Measurements from ENCODE around the gene EIF1AD.
"Not testable (repeated sequence)": the region's sequence is repeated elsewhere in the genome, so short reads cannot be mapped to it uniquely, and the experiment has no call there.

EIF1AD gene

DNA sequence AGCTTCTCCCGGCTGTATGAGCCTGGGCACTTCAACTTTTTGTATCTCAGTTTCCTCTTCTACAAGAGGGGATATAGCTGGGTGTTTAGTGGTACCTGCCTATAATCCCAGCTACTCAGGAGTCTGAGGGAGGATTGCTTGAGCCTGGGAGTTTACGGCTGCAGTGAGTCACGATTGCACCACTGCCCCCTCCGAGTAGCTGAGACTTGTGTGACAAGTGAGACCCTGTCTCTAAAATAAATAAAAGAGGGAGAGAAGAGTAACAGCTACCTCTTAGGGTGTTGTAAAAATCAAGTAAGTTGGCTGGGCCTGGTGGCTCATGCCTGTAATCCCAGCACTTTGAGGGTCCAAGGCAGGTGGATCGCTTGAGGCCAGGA lies 34.4 kb upstream of the EIF1AD start:
- DNase-seq (ENCODE audit: low read depth), result no peak
- TF ChIP-seq, protein P1, sequence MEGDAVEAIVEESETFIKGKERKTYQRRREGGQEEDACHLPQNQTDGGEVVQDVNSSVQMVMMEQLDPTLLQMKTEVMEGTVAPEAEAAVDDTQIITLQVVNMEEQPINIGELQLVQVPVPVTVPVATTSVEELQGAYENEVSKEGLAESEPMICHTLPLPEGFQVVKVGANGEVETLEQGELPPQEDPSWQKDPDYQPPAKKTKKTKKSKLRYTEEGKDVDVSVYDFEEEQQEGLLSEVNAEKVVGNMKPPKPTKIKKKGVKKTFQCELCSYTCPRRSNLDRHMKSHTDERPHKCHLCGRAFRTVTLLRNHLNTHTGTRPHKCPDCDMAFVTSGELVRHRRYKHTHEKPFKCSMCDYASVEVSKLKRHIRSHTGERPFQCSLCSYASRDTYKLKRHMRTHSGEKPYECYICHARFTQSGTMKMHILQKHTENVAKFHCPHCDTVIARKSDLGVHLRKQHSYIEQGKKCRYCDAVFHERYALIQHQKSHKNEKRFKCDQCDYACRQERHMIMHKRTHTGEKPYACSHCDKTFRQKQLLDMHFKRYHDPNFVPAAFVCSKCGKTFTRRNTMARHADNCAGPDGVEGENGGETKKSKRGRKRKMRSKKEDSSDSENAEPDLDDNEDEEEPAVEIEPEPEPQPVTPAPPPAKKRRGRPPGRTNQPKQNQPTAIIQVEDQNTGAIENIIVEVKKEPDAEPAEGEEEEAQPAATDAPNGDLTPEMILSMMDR (IDR thresholded peaks at IDR 0.05; ENCODE audit: low read length, missing control alignments), result no peak
- no peak overlapping the region for H3K4me3 ChIP-seq (replicated peaks; ENCODE audit: low read depth, low read length)

DNA sequence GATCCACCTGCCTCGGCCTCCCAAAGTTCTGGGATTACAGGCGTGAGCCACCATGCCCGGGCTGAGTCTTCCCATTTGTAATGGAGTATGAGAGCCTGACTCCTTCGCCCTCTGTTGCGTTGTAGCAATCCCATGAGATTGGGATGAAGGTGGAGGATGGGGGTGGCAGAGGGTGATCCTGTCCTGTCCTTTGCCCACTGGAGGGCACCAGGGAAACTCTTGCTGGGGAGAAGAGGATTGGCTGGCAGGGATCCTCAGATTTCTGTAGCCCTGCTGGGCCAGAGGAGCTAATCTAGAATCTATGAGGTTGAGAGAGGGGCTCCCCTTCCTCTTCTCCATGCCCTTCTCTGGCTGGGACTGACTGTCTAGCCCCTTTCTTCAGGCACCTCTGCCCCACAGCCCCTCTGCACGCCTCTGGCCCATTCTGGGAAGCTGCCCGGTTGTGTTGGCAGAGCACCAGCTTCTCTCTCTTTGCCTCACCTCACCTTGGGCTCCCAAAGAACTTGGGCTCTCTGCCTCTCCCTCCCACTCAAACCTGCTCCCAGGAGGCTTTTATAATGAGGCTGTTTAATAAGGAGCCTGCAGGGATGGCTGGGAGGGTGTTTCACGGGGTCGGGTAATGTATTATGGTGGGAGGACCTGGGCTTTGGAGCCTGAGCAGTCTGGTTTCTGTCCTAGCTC lies 33.8 kb upstream of the EIF1AD start:
- TF ChIP-seq, protein P1 (IDR thresholded peaks at IDR 0.05; ENCODE audit: low read length, missing control alignments), result no peak
- H3K4me3 ChIP-seq (replicated peaks; ENCODE audit: low read depth, low read length), result no peak overlapping the region
- no peak for DNase-seq (ENCODE audit: low read depth)

DNA sequence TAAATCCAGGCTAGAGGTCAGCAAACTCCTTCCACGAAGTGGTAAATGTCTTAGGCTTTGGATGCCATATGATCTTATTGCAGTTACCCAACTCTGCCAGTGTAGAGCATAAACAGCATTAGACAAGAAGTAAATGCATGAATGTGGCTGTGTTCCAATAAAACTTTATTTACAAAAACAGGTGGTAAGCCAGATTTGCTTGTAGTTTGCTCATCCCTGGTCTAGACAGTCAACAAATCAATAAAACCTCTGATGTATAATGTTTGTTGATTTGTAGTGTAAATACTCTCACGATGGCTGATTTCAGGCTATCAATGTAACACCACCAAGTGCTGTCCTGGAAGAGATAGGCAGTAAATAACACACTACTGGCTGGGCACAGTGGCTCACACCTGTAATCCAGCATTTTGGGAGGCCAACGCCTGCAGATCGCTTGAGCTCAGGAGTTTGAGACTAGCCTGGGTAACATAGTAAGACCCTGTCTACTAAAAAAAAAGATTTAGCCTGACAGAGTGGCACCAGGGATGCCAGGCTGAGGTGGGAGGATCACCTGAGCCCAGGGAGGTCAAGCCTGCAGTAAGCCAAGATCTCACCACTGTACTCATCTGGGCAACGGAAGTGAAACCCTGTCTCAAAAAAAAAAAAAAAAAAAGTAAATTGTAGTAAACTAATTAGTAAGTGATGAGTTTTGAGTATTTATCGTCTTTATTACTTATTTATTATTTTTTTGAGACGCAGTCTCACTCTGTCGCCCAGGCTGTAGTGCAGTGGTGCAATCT lies 31.2 kb upstream of the EIF1AD start:
- TF ChIP-seq, protein P1 (IDR thresholded peaks at IDR 0.05; ENCODE audit: low read length, missing control alignments), result no peak
- no peak overlapping the region for H3K4me3 ChIP-seq (replicated peaks; ENCODE audit: low read depth, low read length)
- DNase-seq (ENCODE audit: low read depth), result no peak

DNA sequence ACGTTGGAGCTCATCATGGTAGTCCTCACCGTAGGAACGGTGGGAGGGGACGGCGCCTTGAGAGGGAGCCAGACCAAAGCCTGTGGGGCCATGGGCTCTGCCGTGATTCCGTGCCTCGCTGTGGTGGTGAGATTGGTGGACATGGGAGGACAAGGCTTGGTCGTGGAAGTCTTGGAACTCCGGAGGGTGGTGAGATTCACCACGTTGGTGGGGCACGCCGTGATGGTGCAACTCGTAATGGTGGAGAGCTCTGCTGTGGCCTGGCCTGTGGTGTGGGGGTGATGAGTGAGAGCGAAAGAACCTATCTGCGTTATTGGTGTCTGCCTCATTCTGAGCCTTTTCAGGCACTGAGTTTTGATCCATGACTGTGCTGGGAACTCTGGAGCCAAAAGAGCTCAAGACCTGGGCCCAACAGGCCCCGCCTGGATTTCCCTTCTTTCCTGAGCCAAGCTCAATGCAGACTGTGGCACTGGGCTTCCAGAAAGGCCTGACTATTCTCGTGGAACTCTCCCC lies 24.1 kb upstream of the EIF1AD start, which contains the start of gene CATSPER1:
Gene CATSPER1, minus strand, starts transcription at position 463 of the 513 bp plus-strand sequence. Its CDS starts 100 bp downstream, at position 363.
- TF ChIP-seq, protein P1 (IDR thresholded peaks at IDR 0.05; ENCODE audit: low read length, missing control alignments), result no peak
- DNase-seq (ENCODE audit: low read depth), result no peak
- H3K4me3 ChIP-seq (replicated peaks; ENCODE audit: low read depth, low read length), result no peak within 1 kb of the TSS

DNA sequence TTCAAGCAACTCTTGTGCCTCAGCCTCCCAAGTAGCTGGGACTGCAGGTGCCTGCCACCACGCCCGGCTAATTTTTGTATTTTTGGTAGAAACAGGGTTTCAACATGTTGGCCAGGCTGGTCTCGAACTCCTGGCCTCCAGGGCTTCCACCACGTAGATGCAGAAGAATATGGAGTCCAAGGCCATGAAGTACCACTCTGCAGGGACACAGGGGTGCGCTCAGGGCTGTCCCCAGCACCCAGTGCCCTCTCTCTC lies 21.2 kb upstream of the EIF1AD start:
- H3K4me3 ChIP-seq (replicated peaks; ENCODE audit: low read depth, low read length); DNase-seq (ENCODE audit: low read depth): not testable (repeated sequence)

DNA sequence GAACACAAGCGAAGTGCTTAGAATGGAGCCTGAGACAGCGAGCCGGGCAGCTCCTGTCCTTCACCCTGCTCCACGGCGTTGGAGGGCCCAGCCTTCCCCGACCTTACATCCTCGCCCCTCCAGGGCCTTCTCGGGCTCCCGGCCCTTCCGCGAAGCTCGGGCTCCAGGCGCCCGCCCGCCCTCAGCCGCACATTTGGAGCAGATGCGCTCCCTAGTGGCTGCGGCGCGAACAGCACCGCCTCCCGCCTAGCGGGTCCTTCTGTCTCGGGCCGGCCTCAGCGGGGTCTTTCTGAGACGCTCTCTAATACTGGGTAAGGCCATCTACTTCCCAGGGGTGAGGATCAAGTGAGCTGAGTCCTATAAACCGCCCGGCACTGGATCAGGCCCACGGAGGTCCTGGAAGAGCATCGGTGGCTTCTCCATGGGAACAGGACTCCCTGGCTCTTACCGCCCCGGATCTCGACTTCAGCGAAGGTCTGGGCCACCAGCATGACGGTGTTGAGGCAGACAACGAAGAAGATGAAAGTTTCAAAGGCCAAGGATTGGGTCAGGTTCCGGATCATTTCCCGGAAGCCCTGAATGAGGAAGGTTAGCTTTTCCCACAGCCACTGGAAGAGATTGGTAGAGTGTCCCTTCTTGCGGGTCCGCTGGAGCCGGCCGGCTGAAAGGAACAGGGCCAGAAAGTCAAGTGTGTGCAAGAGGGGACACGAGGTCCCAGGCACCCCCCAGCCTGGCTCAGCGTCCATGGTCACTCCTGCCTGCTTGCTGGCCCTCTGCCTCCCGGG lies 20.6 kb upstream of the EIF1AD start:
- peak; percentile 62 for DNase-seq (ENCODE audit: low read depth)
- no peak overlapping the region for H3K4me3 ChIP-seq (replicated peaks; ENCODE audit: low read depth, low read length)

More for the DNA sequence above, 20.6 kb upstream of the EIF1AD start:
- TF ChIP-seq, protein P1 (IDR thresholded peaks at IDR 0.05; ENCODE audit: low read length, missing control alignments), result peak; percentile 72
